Bronchial epithelial cell (primary cell): ENCODE measurements around the gene ZNF407. TPM values are rescaled to one million over a fixed set of nuclear protein-coding genes. Genes with fewer than 3 reads are reported as not detected.

Experiments used
- DNase-seq: peaks from one replicate; pipeline ENCODE4 v3.0.0-alpha.2; 2010; ENCODE audit warnings: low read depth
- FAIRE-seq: peaks from 2 replicates; lab custom pipeline; 2011; peaks lifted over from hg19 to GRCh38; lab: Jason Lieb, UNC
- H3K27me3 ChIP-seq: 2 replicates; pipeline ENCODE4 v1.5.1; 2011; ENCODE audit warnings: low read length; ENCODE audit not compliant: control insufficient read depth, insufficient read depth
- H3K36me3 ChIP-seq: 2 replicates; pipeline ENCODE4 v1.5.1; 2011; ENCODE audit warnings: low read length; ENCODE audit not compliant: control insufficient read depth, insufficient read depth
- H3K4me3 ChIP-seq: 2 replicates; pipeline ENCODE4 v1.5.1; 2011; ENCODE audit warnings: mild to moderate bottlenecking, low read depth, low read length, control low read depth
- CTCF ChIP-seq: IDR thresholded peaks from 2 replicates; pipeline ENCODE4 v1.5.1; 2011; ENCODE audit warnings: mild to moderate bottlenecking, moderate library complexity, low read length, control low read depth, inconsistent platforms; ENCODE audit not compliant: insufficient read depth, severe bottlenecking
- total RNA-seq: library from RNA; depleted of rRNA; stranded (reverse); fragments of >200 nt; gene quantifications from 2 replicates; pipeline ENCODE4 v1.2.1, GENCODE V29; 2014

ZNF407 gene
- total RNA-seq, 1 donor from 2014 or later: 10.0 TPM

GRCh38 chr18:74742573-74743243 is 145.0 kb downstream of the ZNF407 start:
- H3K27me3 ChIP-seq: no peaks in the 10 kb centered on the region
- H3K36me3 ChIP-seq: no peaks in the 10 kb centered on the region
- FAIRE-seq (no peak), DNase-seq (no peak)
- TF ChIP-seq CTCF: no peak
- H3K4me3 ChIP-seq: no peak overlapping the region

- no peak for TF ChIP-seq CTCF
- DNase-seq (peak; percentile 87), FAIRE-seq (no peak)
- no peaks in the 10 kb centered on the region for H3K36me3 ChIP-seq
- H3K4me3 ChIP-seq: no peak overlapping the region
- H3K27me3 ChIP-seq: no peaks in the 10 kb centered on the region
Observed at GRCh38 chr18:74745633-74746403, 148.1 kb downstream of the ZNF407 start.

GRCh38 chr18:74748809-74749208 is 151.1 kb downstream of the ZNF407 start:
- Histone ChIP-seq H3K4me3 (no peak overlapping the region), H3K36me3 (no peaks in the 10 kb centered on the region), H3K27me3 (no peaks in the 10 kb centered on the region)
- FAIRE-seq: no peak
- no peak for DNase-seq
- no peak for TF ChIP-seq CTCF

GRCh38 chr18:74758995-74759394 is 161.3 kb downstream of the ZNF407 start:
- Histone ChIP-seq H3K36me3 (no peaks in the 10 kb centered on the region), H3K4me3 (no peak overlapping the region), H3K27me3 (no peaks in the 10 kb centered on the region)
- FAIRE-seq (no peak), DNase-seq (no peak)
- TF ChIP-seq CTCF: no peak

- FAIRE-seq (no peak), DNase-seq (no peak)
- TF ChIP-seq CTCF: no peak
- no peaks in the 10 kb centered on the region for H3K36me3 ChIP-seq
- no peak overlapping the region for H3K4me3 ChIP-seq
- no peaks in the 10 kb centered on the region for H3K27me3 ChIP-seq
Observed at GRCh38 chr18:74760026-74760425, 162.4 kb downstream of the ZNF407 start.
